Measurements from ENCODE around the gene LAMA2. TPM values are rescaled to one million over a fixed set of nuclear protein-coding genes. Genes with fewer than 3 reads are reported as not detected.

The LAMA2 gene
- total RNA-seq, 1 experiment from 2014 or later, result 4.2 TPM

DNA sequence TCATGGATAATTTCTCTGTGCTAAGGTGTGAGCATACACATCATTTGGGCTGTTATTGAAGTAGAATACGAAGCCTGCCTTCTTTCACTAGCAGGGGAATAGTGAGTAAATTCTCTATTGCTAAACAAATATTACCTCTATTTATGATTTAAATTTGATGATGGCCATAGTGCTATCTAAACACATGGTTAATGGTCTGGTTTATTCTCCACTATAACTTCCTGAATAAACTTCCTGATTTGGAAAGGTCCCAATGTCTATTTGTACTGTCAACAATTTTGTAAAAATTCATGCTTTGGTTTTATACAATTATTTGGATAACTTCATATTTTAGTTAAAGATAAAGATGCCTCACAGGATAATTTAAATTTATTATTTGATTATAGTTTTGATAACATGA, 426.2 kb downstream of the LAMA2 start:
- H3K14ac ChIP-seq (ENCODE audit: insufficient read depth, low read length), result no peak overlapping the region
- WGBS (ENCODE audit: extremely low coverage, insufficient read length, low lambda C conversion rate), result no CpG with 5 or more reads among the region's 1 CpG
- H3K9me3 ChIP-seq (ENCODE audit: control insufficient read depth, low read depth, low read length), result no peaks in the 10 kb centered on the region
- peaks cover 0 to 3% of the 10 kb centered on the region in 2 experiments; a peak in 1 of 5 replicates for H3K9me3 Mint-ChIP-seq
- H3K4me1 Mint-ChIP-seq, result peaks cover 4 to 9% of the 10 kb centered on the region in 2 experiments
- H2AK5ac ChIP-seq (ENCODE audit: insufficient read length, low read length), result no peak overlapping the region
- H3K27ac Mint-ChIP-seq, result no peak overlapping the region
- no peaks in the 10 kb centered on the region for H3K79me2 ChIP-seq (ENCODE audit: insufficient read depth, low read length)
- no peak overlapping the region for H3T11ph ChIP-seq (ENCODE audit: low read length)
- H3K27ac ChIP-seq (ENCODE audit: insufficient read length, low read depth, low read length), result no peak overlapping the region
- H2BK15ac ChIP-seq (ENCODE audit: low read depth, low read length), result no peak overlapping the region
- no peaks in the 10 kb centered on the region for H4K20me1 ChIP-seq (ENCODE audit: control insufficient read depth, insufficient read depth, insufficient read length)
- TF ChIP-seq, protein P1, sequence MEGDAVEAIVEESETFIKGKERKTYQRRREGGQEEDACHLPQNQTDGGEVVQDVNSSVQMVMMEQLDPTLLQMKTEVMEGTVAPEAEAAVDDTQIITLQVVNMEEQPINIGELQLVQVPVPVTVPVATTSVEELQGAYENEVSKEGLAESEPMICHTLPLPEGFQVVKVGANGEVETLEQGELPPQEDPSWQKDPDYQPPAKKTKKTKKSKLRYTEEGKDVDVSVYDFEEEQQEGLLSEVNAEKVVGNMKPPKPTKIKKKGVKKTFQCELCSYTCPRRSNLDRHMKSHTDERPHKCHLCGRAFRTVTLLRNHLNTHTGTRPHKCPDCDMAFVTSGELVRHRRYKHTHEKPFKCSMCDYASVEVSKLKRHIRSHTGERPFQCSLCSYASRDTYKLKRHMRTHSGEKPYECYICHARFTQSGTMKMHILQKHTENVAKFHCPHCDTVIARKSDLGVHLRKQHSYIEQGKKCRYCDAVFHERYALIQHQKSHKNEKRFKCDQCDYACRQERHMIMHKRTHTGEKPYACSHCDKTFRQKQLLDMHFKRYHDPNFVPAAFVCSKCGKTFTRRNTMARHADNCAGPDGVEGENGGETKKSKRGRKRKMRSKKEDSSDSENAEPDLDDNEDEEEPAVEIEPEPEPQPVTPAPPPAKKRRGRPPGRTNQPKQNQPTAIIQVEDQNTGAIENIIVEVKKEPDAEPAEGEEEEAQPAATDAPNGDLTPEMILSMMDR (conservative IDR thresholded peaks at IDR 0.05), result no peak
- H3K23ac ChIP-seq (ENCODE audit: insufficient read length, low read depth, low read length), result no peak overlapping the region
- H3K79me1 ChIP-seq (ENCODE audit: insufficient read depth, low read depth, low read length, poor library complexity, severe bottlenecking), result no peaks in the 10 kb centered on the region
- no peak overlapping the region for H2AFZ ChIP-seq (ENCODE audit: low read length)
- H3K4ac ChIP-seq (ENCODE audit: low read depth, low read length), result no peak overlapping the region
- no peaks in the 10 kb centered on the region for H3K23me2 ChIP-seq (ENCODE audit: insufficient read length, low read depth, low read length, poor library complexity, severe bottlenecking)
- H3K18ac ChIP-seq (ENCODE audit: insufficient read length, low read depth, low read length), result no peak overlapping the region
- H3K27me3 Mint-ChIP-seq (ENCODE audit: low read depth), result no peaks in the 10 kb centered on the region
- H4K5ac ChIP-seq (ENCODE audit: insufficient read length, low read depth, low read length), result no peak overlapping the region
- H2BK20ac ChIP-seq (ENCODE audit: low read depth, low read length, poor library complexity, severe bottlenecking), result no peak overlapping the region
- H2BK120ac ChIP-seq (ENCODE audit: low read depth, low read length, poor library complexity, severe bottlenecking), result no peak overlapping the region
- no peaks in the 10 kb centered on the region for H3K27me3 ChIP-seq (ENCODE audit: insufficient read depth, low read length)
- no peaks in the 10 kb centered on the region for H3K4me1 ChIP-seq (ENCODE audit: insufficient read depth, low read length)
- no peak overlapping the region for H3K56ac ChIP-seq (ENCODE audit: insufficient read length, low read depth, low read length)
- no peak overlapping the region for H2BK12ac ChIP-seq (ENCODE audit: insufficient read length, low read depth, low read length)
- H3K4me2 ChIP-seq (ENCODE audit: insufficient read depth, insufficient read length, low read length), result no peak overlapping the region
- no peak overlapping the region for H3K4me3 Mint-ChIP-seq
- peaks cover 0 to 9% (median 4%) of the 10 kb centered on the region in 3 experiments; a peak in 4 of 7 replicates for H3K36me3 Mint-ChIP-seq (ENCODE audit: insufficient read depth in 1 of 3, low read depth in 3 of 3)
- H2BK5ac ChIP-seq (ENCODE audit: insufficient read length, low read length), result no peak overlapping the region
- H4K91ac ChIP-seq (ENCODE audit: insufficient read length, low read depth, low read length), result no peak overlapping the region
- H3K9ac ChIP-seq (ENCODE audit: extremely low read depth, insufficient read length, low read length), result no peak overlapping the region
- DNase-seq, result no peak
- H4K8ac ChIP-seq (replicated peaks; ENCODE audit: insufficient read length, low read depth, low read length), result no peak overlapping the region
